HepG2 (cell line): Measurements from ENCODE around the gene OGFOD3. TPM values are rescaled to one million over a fixed set of nuclear protein-coding genes. Genes with fewer than 3 reads are reported as not detected.

Source experiments
- ARNTL ChIP-seq: sonication (generic); formaldehyde crosslinking; IDR thresholded peaks from 2 replicates; pipeline ENCODE4 v1.4.0; 2020; ENCODE audit warnings: mild to moderate bottlenecking, missing genetic modification reagents
- DMAP1 ChIP-seq: IDR thresholded peaks from 2 replicates; pipeline ENCODE4 v1.6.1; 2016
- EP300 ChIP-seq, 3 experiments: sonication (generic) in 1 of 3; formaldehyde crosslinking in 1 of 3; IDR thresholded peaks; 2 replicates each; pipeline versions ENCODE4 v1.5.1 to v1.6.1; 2011 to 2020; ENCODE audit warnings: low read depth in 2 of 3, low read length in 2 of 3, borderline replicate concordance in 1 of 3, improper control_type of control experiment in 1 of 3, mild to moderate bottlenecking in 1 of 3, missing genetic modification reagents in 1 of 3, moderate library complexity in 1 of 3
- GTF2F1 ChIP-seq: fragments of 150-350 bp; IDR thresholded peaks from 2 replicates; pipeline ENCODE4 v1.6.1; 2014; ENCODE audit warnings: low read length
- MEF2D ChIP-seq: sonication (generic); formaldehyde crosslinking; IDR thresholded peaks from 2 replicates; pipeline ENCODE4 v1.5.1; 2020; ENCODE audit warnings: mild to moderate bottlenecking, missing genetic modification reagents
- NFIB ChIP-seq: sonication (generic); formaldehyde crosslinking; IDR thresholded peaks from 2 replicates; pipeline ENCODE4 v1.9.0; 2021; ENCODE audit warnings: missing genetic modification reagents, mild to moderate bottlenecking, borderline replicate concordance
- NR2C2 ChIP-seq: sonication (generic); formaldehyde crosslinking; IDR thresholded peaks from 2 replicates; pipeline ENCODE4 v1.4.0; 2020; ENCODE audit warnings: missing genetic modification reagents, mild to moderate bottlenecking, moderate library complexity, borderline replicate concordance
- POLR2AphosphoS5 ChIP-seq: IDR thresholded peaks from 2 replicates; pipeline ENCODE4 v1.6.1; 2012; ENCODE audit warnings: low read depth, low read length
- SAP130 ChIP-seq: IDR thresholded peaks from 2 replicates; pipeline ENCODE4 v1.6.1; 2016; ENCODE audit warnings: low read depth
- TEAD2 ChIP-seq: sonication (generic); formaldehyde crosslinking; IDR thresholded peaks from 2 replicates; pipeline ENCODE4 v1.9.0; 2021; ENCODE audit warnings: missing genetic modification reagents
- ZNF296 ChIP-seq: sonication (generic); formaldehyde crosslinking; conservative IDR thresholded peaks from 2 replicates; pipeline ENCODE4 v1.5.0; 2020; ENCODE audit warnings: mild to moderate bottlenecking, missing genetic modification reagents
- ZNF569 ChIP-seq: sonication (generic); formaldehyde crosslinking; IDR thresholded peaks from 2 replicates; pipeline ENCODE4 v1.5.0; 2020; ENCODE audit warnings: mild to moderate bottlenecking, missing genetic modification reagents, moderate library complexity, borderline replicate concordance
- ZNF749 ChIP-seq: sonication (generic); formaldehyde crosslinking; IDR thresholded peaks from 2 replicates; pipeline ENCODE4 v1.8.0; 2022; ENCODE audit warnings: mild to moderate bottlenecking, missing genetic modification reagents, moderate library complexity, borderline replicate concordance
- polyA plus RNA-seq, 8 experiments: library from polyadenylated mRNA; depleted of rRNA in 3 of 8; stranded (reverse) in 7 of 8; unstranded in 1 of 8; fragments of >200 nt; fragmentation: Illumina TruSeq in 4 of 8; extraction: Trizol in 4 of 8; gene quantifications; 2 replicates each; pipeline versions ENCODE4 v1.2.1 to v1.2.3, GENCODE V29; 2011 to 2016; ENCODE audit warnings: low read depth in 4 of 8, missing spikeins in 1 of 8, mixed read lengths in 1 of 8; ENCODE audit not compliant: insufficient read depth in 1 of 8
- total RNA-seq, 5 experiments: library from RNA; depleted of rRNA; stranded (reverse); fragments of >200 nt; fragmentation: Illumina TruSeq; extraction: Trizol; gene quantifications; 2 replicates each; pipeline ENCODE4 v1.2.3, GENCODE V29; 2016; ENCODE audit warnings: low read depth in 1 of 5
- TF ChIP-seq, protein P1 (sequence below): sonication (generic); formaldehyde crosslinking; IDR thresholded peaks from 2 replicates; pipeline ENCODE4 v1.5.0; 2020; ENCODE audit warnings: mild to moderate bottlenecking, missing genetic modification reagents, borderline replicate concordance
- TF ChIP-seq, protein P2 (sequence below): IDR thresholded peaks from 2 replicates; pipeline ENCODE4 v1.6.1; 2016; ENCODE audit warnings: missing genetic modification reagents, missing compliant biosample characterization
- TF ChIP-seq, protein P3 (sequence below), 2 experiments: IDR thresholded peaks; 2 replicates each; pipeline ENCODE4 v1.6.1; 2011 to 2012; ENCODE audit warnings: low read length in 2 of 2, borderline replicate concordance in 1 of 2, low read depth in 1 of 2, mild to moderate bottlenecking in 1 of 2, moderate library complexity in 1 of 2

The OGFOD3 gene
- total and polyA plus RNA-seq, 2 of the 13 experiments (the other 11 are each of a cell fraction or from before 2014, with no cell fraction given), result 40.0 to 42.1 TPM

DNA sequence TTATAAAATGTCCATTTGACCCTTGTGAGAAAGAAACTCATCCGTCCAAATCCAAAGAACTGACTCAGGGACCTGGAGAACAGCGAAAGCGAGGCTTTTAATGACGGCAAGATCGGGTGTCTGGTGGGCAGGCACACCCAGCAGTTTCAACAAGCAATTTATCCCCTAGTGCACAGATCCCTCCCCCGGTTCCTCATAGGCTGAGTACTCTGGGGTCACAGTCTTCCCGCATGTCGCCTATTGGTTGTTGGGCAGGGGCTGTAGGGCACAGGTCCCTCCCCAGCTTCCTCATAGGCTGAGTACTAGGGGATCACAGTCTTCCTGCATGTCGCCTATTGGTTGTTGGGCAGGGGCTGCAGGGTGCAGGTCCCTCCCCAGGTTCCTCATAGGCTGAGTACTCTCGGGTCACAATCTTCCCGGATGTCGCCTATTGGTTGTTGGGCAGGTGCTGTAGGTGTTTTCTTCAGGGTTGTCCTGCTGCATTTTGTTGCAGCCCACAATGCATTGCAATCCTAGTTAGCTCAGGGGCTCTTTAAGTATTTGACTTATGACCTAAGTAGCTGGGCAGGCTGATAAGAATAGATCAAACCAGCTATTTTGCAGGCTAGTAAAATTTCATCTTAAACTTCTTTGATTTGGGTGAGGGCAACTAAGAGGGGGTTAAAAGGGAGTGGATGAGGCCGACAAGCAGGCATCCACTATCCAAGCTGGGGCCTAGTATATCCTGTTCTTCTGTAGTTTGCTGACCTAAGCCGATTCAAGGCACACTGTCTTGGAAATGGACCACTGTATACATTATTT lies 50.5 kb downstream of the OGFOD3 start (continued):
- TF ChIP-seq, protein P1, sequence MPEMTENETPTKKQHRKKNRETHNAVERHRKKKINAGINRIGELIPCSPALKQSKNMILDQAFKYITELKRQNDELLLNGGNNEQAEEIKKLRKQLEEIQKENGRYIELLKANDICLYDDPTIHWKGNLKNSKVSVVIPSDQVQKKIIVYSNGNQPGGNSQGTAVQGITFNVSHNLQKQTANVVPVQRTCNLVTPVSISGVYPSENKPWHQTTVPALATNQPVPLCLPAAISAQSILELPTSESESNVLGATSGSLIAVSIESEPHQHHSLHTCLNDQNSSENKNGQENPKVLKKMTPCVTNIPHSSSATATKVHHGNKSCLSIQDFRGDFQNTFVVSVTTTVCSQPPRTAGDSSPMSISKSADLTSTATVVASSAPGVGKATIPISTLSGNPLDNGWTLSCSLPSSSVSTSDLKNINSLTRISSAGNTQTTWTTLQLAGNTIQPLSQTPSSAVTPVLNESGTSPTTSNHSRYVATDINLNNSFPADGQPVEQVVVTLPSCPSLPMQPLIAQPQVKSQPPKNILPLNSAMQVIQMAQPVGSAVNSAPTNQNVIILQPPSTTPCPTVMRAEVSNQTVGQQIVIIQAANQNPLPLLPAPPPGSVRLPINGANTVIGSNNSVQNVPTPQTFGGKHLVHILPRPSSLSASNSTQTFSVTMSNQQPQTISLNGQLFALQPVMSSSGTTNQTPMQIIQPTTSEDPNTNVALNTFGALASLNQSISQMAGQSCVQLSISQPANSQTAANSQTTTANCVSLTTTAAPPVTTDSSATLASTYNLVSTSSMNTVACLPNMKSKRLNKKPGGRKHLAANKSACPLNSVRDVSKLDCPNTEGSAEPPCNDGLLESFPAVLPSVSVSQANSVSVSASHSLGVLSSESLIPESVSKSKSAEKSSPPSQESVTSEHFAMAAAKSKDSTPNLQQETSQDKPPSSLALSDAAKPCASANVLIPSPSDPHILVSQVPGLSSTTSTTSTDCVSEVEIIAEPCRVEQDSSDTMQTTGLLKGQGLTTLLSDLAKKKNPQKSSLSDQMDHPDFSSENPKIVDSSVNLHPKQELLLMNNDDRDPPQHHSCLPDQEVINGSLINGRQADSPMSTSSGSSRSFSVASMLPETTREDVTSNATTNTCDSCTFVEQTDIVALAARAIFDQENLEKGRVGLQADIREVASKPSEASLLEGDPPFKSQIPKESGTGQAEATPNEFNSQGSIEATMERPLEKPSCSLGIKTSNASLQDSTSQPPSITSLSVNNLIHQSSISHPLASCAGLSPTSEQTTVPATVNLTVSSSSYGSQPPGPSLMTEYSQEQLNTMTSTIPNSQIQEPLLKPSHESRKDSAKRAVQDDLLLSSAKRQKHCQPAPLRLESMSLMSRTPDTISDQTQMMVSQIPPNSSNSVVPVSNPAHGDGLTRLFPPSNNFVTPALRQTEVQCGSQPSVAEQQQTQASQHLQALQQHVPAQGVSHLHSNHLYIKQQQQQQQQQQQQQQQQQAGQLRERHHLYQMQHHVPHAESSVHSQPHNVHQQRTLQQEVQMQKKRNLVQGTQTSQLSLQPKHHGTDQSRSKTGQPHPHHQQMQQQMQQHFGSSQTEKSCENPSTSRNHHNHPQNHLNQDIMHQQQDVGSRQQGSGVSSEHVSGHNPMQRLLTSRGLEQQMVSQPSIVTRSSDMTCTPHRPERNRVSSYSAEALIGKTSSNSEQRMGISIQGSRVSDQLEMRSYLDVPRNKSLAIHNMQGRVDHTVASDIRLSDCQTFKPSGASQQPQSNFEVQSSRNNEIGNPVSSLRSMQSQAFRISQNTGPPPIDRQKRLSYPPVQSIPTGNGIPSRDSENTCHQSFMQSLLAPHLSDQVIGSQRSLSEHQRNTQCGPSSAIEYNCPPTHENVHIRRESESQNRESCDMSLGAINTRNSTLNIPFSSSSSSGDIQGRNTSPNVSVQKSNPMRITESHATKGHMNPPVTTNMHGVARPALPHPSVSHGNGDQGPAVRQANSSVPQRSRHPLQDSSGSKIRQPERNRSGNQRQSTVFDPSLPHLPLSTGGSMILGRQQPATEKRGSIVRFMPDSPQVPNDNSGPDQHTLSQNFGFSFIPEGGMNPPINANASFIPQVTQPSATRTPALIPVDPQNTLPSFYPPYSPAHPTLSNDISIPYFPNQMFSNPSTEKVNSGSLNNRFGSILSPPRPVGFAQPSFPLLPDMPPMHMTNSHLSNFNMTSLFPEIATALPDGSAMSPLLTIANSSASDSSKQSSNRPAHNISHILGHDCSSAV (CRISPR knock-in tag), result no peak
- TF ChIP-seq ZNF749 (CRISPR knock-in tag) (no peak), NFIB (CRISPR knock-in tag) (no peak), MEF2D (CRISPR knock-in tag) (0 out of 2 replicates have a peak, but pooled peaks have one; percentile 55), GTF2F1 (0 out of 2 replicates have a peak, but pooled peaks have one; percentile 17), NR2C2 (CRISPR knock-in tag) (peak; percentile 98), DMAP1 (CRISPR knock-in tag) (peak; percentile 46; the same call in 1 of the 2 replicates), TEAD2 (CRISPR knock-in tag) (no peak), POLR2AphosphoS5 (peak; percentile 99), ZNF569 (CRISPR knock-in tag) (no peak), ARNTL (CRISPR knock-in tag) (no peak), ZNF296 (no peak), SAP130 (peak; percentile 82), EP300 (IDR thresholded peaks at IDR 0.05; ENCODE audit: low read depth in 2 of 2, low read length in 2 of 2) (0 out of 4 replicates have a peak, but pooled peaks of 1 of the 2 experiments have one; percentile 30), EP300 (CRISPR knock-in tag; IDR thresholded peaks at IDR 0.05; ENCODE audit: borderline replicate concordance) (no peak)
- TF ChIP-seq, protein P2, sequence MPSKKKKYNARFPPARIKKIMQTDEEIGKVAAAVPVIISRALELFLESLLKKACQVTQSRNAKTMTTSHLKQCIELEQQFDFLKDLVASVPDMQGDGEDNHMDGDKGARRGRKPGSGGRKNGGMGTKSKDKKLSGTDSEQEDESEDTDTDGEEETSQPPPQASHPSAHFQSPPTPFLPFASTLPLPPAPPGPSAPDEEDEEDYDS (CRISPR knock-in tag), result peak; percentile 98
- TF ChIP-seq, protein P3, sequence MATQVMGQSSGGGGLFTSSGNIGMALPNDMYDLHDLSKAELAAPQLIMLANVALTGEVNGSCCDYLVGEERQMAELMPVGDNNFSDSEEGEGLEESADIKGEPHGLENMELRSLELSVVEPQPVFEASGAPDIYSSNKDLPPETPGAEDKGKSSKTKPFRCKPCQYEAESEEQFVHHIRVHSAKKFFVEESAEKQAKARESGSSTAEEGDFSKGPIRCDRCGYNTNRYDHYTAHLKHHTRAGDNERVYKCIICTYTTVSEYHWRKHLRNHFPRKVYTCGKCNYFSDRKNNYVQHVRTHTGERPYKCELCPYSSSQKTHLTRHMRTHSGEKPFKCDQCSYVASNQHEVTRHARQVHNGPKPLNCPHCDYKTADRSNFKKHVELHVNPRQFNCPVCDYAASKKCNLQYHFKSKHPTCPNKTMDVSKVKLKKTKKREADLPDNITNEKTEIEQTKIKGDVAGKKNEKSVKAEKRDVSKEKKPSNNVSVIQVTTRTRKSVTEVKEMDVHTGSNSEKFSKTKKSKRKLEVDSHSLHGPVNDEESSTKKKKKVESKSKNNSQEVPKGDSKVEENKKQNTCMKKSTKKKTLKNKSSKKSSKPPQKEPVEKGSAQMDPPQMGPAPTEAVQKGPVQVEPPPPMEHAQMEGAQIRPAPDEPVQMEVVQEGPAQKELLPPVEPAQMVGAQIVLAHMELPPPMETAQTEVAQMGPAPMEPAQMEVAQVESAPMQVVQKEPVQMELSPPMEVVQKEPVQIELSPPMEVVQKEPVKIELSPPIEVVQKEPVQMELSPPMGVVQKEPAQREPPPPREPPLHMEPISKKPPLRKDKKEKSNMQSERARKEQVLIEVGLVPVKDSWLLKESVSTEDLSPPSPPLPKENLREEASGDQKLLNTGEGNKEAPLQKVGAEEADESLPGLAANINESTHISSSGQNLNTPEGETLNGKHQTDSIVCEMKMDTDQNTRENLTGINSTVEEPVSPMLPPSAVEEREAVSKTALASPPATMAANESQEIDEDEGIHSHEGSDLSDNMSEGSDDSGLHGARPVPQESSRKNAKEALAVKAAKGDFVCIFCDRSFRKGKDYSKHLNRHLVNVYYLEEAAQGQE (IDR thresholded peaks at IDR 0.05; ENCODE audit: borderline replicate concordance in 1 of 2, low read depth in 1 of 2, low read length in 2 of 2), result peak in 1 of 2 experiments; percentile 72; a peak in 1 of 4 replicates
